ENCODE data around the gene ADAR.

The ADAR gene

DNA sequence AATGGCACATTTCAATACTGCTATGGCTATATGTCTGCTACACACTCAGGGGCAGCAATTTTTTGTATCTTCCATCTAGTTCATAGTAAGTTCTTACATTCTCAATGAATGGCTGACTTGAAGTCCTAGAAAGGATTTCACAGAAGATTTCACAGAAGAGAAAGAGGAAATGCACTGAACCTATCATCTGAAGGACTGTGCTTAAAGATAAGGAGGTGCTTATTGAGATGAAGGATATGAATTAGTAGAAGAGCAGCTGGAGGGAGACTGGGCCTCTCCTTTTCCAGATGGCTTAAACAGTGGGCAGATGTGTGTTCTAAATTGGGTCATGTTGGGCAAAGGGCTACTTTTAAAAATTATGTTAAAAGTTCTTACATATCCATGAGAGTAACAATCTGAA is 14.6 kb downstream of the ADAR start:
- no peak overlapping the region for H3K4me3 ChIP-seq (ENCODE audit: low read depth, low read length)
- no peaks in the 10 kb centered on the region for H3K4me1 ChIP-seq (ENCODE audit: control insufficient read depth, insufficient read depth, low read length)
- no peak overlapping the region for H3K9ac ChIP-seq (ENCODE audit: low read depth, low read length)
- no peaks in the 10 kb centered on the region for H3K27me3 ChIP-seq (ENCODE audit: control insufficient read depth, insufficient read depth, low read length)
- H3K9me3 ChIP-seq (ENCODE audit: control insufficient read depth, insufficient read depth, low read length): no peaks in the 10 kb centered on the region
- H3K36me3 ChIP-seq (ENCODE audit: control insufficient read depth, insufficient read depth, low read length): peaks cover 61% of the 10 kb centered on the region

DNA sequence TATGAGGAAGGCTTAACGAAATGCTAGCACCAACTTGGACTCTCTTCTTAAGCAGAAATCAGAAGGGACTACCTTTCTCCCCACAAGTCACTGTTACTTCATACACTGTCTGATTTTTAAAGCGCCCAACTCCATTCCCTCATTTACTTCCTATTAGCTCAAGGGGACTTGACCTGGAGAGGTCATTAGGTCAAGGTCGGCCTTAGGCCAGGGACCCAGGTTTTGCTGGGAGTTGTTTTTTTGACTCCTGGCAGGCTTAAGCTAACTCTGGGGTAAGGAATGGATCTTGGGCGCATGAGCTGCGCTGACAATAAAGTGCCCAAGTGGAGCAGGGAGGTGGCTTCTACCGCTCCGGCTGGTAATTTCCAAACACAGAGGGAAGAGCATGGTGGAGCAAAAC is 16.8 kb downstream of the ADAR start:
- Histone ChIP-seq H3K9ac (ENCODE audit: low read depth, low read length) (no peak overlapping the region), H3K9me3 (ENCODE audit: control insufficient read depth, insufficient read depth, low read length) (no peaks in the 10 kb centered on the region), H3K27me3 (ENCODE audit: control insufficient read depth, insufficient read depth, low read length) (no peaks in the 10 kb centered on the region), H3K4me1 (ENCODE audit: control insufficient read depth, insufficient read depth, low read length) (no peaks in the 10 kb centered on the region), H3K36me3 (ENCODE audit: control insufficient read depth, insufficient read depth, low read length) (peaks cover 59% of the 10 kb centered on the region), H3K4me3 (ENCODE audit: low read depth, low read length) (no peak overlapping the region)

DNA sequence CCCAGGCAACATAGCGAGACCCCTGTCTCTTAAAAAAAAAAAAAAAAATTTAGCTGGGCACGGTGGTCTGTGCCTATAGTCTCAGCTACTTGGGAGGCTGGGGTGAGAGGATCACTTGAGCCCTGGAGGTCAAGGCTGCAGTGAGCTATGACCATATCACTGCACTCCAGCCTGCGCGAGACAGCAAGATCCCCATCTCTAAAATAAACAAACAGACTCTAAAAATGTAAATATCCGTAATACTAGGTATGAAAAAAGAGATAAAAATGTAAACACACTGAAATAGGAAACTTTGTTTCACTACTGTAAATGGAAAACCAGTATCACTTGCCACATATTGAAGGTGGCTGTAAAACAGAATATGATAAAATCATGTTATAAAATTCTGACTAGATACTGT is 17.2 kb downstream of the ADAR start:
- peaks cover 60% of the 10 kb centered on the region for H3K36me3 ChIP-seq (ENCODE audit: control insufficient read depth, insufficient read depth, low read length)
- no peaks in the 10 kb centered on the region for H3K27me3 ChIP-seq (ENCODE audit: control insufficient read depth, insufficient read depth, low read length)
- no peak overlapping the region for H3K9ac ChIP-seq (ENCODE audit: low read depth, low read length)
- no peak overlapping the region for H3K4me3 ChIP-seq (ENCODE audit: low read depth, low read length)
- H3K9me3 ChIP-seq (ENCODE audit: control insufficient read depth, insufficient read depth, low read length): no peaks in the 10 kb centered on the region
- H3K4me1 ChIP-seq (ENCODE audit: control insufficient read depth, insufficient read depth, low read length): no peaks in the 10 kb centered on the region

DNA sequence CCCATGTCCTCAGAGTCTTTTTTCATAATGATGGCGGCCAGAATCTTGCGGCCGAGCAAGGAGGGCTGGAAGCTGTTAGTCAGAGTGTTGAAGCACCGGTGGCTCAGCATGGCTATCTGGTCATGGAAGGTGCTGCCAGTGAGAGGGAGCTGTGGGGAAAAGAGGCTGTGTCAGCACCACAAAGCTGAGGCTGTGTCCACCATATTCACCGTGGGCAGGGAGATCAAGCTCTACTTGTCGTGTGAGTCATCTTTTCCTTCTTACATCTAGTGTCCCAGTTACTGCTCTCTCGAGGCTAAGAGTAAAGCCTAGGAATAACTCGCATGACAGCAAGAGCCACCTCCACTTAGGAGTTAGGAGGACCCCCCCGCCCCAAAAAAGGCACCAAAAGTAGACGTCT is 18.2 kb downstream of the ADAR start:
- H3K9ac ChIP-seq (ENCODE audit: low read depth, low read length): no peak overlapping the region
- peaks cover 63% of the 10 kb centered on the region for H3K36me3 ChIP-seq (ENCODE audit: control insufficient read depth, insufficient read depth, low read length)
- H3K27me3 ChIP-seq (ENCODE audit: control insufficient read depth, insufficient read depth, low read length): no peaks in the 10 kb centered on the region
- H3K4me3 ChIP-seq (ENCODE audit: low read depth, low read length): no peak overlapping the region
- no peaks in the 10 kb centered on the region for H3K9me3 ChIP-seq (ENCODE audit: control insufficient read depth, insufficient read depth, low read length)
- no peaks in the 10 kb centered on the region for H3K4me1 ChIP-seq (ENCODE audit: control insufficient read depth, insufficient read depth, low read length)

DNA sequence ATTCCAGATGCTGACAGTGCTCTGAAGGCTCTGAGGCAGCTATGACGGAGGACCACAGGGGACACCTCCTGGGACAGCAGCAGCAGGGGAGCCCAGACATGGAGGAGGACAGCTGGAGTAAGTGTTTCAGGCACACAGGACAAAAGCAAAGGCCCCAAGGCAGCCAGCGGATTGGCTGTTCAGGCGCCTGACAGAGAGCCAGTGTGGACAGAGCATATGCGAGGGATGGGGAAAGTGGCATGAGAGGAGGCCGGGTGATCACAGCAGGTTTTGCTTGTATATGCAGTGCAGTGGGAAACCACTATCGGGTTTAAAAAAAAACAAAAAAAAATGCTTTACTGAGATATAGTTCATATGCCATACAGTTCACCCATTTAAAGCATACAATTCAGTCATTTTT is 21.3 kb downstream of the ADAR start:
- H3K36me3 ChIP-seq (ENCODE audit: control insufficient read depth, insufficient read depth, low read length): peaks cover 83% of the 10 kb centered on the region
- H3K4me1 ChIP-seq (ENCODE audit: control insufficient read depth, insufficient read depth, low read length): no peaks in the 10 kb centered on the region

DNA sequence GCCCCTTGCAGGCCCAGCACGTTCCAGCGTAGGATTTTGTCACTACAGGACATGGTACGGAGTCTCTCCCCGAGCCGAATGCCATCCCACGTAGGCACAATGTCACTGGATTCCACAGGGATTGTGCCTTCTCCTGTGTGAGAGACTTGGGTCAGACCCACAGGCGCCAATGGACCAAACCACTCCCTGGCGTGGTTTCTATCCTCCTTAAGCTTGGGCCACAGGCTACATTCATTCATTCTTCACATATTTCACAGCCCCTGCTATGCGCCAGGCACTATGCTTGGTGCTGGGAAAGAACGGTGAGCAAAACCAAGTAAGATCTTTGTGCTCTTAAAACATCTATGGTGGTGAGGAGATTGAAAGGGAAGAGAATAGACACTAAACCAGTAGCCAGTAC is 21.8 kb downstream of the ADAR start:
- Histone ChIP-seq H3K9me3 (ENCODE audit: control insufficient read depth, insufficient read depth, low read length) (no peaks in the 10 kb centered on the region), H3K9ac (ENCODE audit: low read depth, low read length) (no peak overlapping the region), H3K4me1 (ENCODE audit: control insufficient read depth, insufficient read depth, low read length) (no peaks in the 10 kb centered on the region), H3K27me3 (ENCODE audit: control insufficient read depth, insufficient read depth, low read length) (no peaks in the 10 kb centered on the region), H3K4me3 (ENCODE audit: low read depth, low read length) (no peak overlapping the region), H3K36me3 (ENCODE audit: control insufficient read depth, insufficient read depth, low read length) (peaks cover 83% of the 10 kb centered on the region)

More for the DNA sequence above, 21.3 kb downstream of the ADAR start:
- Histone ChIP-seq H3K9ac (ENCODE audit: low read depth, low read length) (no peak overlapping the region), H3K27me3 (ENCODE audit: control insufficient read depth, insufficient read depth, low read length) (no peaks in the 10 kb centered on the region), H3K9me3 (ENCODE audit: control insufficient read depth, insufficient read depth, low read length) (no peaks in the 10 kb centered on the region), H3K4me3 (ENCODE audit: low read depth, low read length) (no peak overlapping the region)

DNA sequence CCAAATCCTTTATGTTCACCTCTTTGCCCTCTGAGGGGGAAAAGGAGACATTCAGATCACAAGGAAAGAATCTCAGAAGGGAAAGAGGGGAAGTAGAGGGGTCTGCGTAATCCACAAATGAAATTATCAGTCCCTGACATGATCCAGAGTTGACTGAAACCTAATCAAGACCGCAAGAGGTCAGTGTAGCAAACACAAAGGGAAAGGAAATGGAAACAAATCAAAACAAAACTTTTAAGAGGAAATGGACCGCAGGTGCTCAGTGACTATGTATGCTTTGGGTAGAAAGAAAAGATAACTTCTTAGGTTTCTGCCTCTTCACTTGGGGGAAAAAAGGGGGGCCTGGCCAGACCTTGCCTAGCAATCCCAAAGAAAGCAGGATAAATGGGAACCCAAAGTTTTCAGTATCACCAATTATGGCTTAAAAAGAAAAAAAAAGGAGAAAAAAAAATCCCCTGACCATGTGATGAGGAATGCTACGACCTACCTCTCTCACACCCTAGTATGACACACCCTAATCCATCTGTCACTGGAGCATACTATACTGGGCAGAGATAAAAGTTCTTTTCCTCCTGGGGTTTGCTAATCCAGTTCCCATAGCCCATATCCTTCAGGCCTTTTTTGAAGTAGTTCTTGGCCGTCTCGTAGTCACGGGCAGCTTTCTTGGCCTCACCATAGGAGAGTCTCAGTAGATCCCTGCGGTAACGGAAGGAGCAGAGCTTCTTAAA is 23.6 kb downstream of the ADAR start:
- Histone ChIP-seq H3K4me1 (ENCODE audit: control insufficient read depth, insufficient read depth, low read length) (no peaks in the 10 kb centered on the region), H3K9me3 (ENCODE audit: control insufficient read depth, insufficient read depth, low read length) (no peaks in the 10 kb centered on the region), H3K9ac (ENCODE audit: low read depth, low read length) (no peak overlapping the region), H3K27me3 (ENCODE audit: control insufficient read depth, insufficient read depth, low read length) (no peaks in the 10 kb centered on the region), H3K4me3 (ENCODE audit: low read depth, low read length) (no peak overlapping the region), H3K36me3 (ENCODE audit: control insufficient read depth, insufficient read depth, low read length) (peaks cover 83% of the 10 kb centered on the region)

DNA sequence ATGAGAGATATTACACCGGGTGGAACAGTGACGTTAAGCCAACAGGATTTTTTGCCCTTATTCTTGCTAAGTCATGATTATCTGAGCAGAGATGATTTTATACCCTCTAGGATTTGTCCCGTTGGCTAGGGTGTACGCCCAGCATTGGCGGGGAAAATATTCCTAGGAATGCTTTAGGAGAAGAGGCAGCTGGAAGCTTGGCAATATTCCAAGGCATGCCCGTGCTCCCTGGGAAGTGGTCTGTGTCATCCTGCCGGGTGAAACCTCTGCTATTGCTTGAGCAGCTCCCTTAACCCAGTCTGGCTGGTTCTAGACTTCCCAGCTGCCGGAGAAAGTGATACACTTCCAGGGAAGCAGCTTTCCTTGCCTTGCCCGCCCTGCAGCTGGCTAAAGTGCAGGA is 24.2 kb downstream of the ADAR start:
- peaks cover 77% of the 10 kb centered on the region for H3K36me3 ChIP-seq (ENCODE audit: control insufficient read depth, insufficient read depth, low read length)
- H3K27me3 ChIP-seq (ENCODE audit: control insufficient read depth, insufficient read depth, low read length): no peaks in the 10 kb centered on the region
- no peaks in the 10 kb centered on the region for H3K4me1 ChIP-seq (ENCODE audit: control insufficient read depth, insufficient read depth, low read length)
- H3K4me3 ChIP-seq (ENCODE audit: low read depth, low read length): no peak overlapping the region
- no peaks in the 10 kb centered on the region for H3K9me3 ChIP-seq (ENCODE audit: control insufficient read depth, insufficient read depth, low read length)
- H3K9ac ChIP-seq (ENCODE audit: low read depth, low read length): no peak overlapping the region

DNA sequence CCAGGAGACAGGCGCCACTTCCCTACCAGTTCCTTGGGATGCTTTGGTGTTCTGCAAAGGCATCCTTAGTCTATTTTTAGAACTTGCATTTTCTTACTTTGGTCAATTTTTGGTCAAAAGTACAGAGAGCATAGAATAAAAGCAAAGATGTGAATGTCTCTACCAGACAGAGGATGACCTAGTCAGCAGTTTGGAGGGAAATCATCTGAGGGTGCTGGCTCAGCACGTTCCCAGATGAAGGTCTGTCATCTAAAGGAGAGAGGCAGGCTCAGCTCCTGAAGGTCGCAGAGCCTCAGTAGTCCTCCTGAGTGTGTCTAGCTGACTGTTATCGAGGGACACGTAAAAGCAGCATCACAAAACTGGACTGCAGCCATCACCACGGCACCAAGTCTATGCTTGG is 25.1 kb downstream of the ADAR start:
- Histone ChIP-seq H3K4me3 (ENCODE audit: low read depth, low read length) (no peak overlapping the region), H3K9me3 (ENCODE audit: control insufficient read depth, insufficient read depth, low read length) (no peaks in the 10 kb centered on the region), H3K4me1 (ENCODE audit: control insufficient read depth, insufficient read depth, low read length) (no peaks in the 10 kb centered on the region), H3K9ac (ENCODE audit: low read depth, low read length) (no peak overlapping the region), H3K36me3 (ENCODE audit: control insufficient read depth, insufficient read depth, low read length) (peaks cover 77% of the 10 kb centered on the region), H3K27me3 (ENCODE audit: control insufficient read depth, insufficient read depth, low read length) (no peaks in the 10 kb centered on the region)

DNA sequence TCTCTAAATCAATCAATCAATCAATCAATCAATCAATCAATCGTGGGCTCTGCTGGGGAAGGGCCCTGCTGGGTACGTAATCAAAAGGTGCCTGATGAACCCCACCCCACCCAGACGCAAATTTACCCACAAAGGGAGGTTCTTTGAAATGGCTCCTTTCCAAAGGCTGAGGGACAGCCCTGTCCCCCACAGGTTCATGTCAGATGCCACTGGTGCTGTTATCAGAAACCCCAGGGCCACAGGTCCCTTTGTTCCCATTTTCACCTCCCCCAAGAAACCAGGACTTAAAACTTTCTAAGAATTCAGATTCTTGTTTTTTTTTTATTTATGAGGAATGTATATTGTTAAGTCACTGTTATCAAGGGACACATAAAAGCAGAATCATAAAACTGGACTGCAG is 26.2 kb downstream of the ADAR start:
- Histone ChIP-seq H3K9me3 (ENCODE audit: control insufficient read depth, insufficient read depth, low read length) (no peaks in the 10 kb centered on the region), H3K36me3 (ENCODE audit: control insufficient read depth, insufficient read depth, low read length) (peaks cover 72% of the 10 kb centered on the region), H3K9ac (ENCODE audit: low read depth, low read length) (no peak overlapping the region), H3K27me3 (ENCODE audit: control insufficient read depth, insufficient read depth, low read length) (no peaks in the 10 kb centered on the region), H3K4me1 (ENCODE audit: control insufficient read depth, insufficient read depth, low read length) (no peaks in the 10 kb centered on the region), H3K4me3 (ENCODE audit: low read depth, low read length) (no peak overlapping the region)

DNA sequence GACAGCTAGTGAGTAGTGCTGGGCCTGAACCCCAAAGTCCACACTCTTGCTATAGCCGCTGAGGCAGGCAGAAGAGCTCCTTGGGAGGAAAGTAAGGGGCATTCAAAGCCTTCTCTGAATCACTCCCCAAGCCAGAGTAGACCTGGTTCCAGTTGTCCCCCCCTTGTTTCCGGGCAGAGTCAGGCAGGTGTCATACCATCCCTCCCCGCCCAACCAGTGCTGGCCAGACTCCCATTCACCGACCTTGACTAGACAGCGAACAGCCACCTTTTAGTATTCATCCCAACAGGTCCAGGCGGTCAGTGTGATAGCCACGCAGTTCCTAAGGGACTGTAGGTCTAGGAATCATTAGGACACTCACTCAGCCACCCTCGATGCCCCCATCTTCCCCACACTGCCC is 28.6 kb downstream of the ADAR start:
- no peaks in the 10 kb centered on the region for H3K4me1 ChIP-seq (ENCODE audit: control insufficient read depth, insufficient read depth, low read length)
- H3K9ac ChIP-seq (ENCODE audit: low read depth, low read length): no peak overlapping the region
- H3K36me3 ChIP-seq (ENCODE audit: control insufficient read depth, insufficient read depth, low read length): peaks cover 52% of the 10 kb centered on the region
- H3K4me3 ChIP-seq (ENCODE audit: low read depth, low read length): no peak overlapping the region
- H3K9me3 ChIP-seq (ENCODE audit: control insufficient read depth, insufficient read depth, low read length): no peaks in the 10 kb centered on the region
- H3K27me3 ChIP-seq (ENCODE audit: control insufficient read depth, insufficient read depth, low read length): no peaks in the 10 kb centered on the region

DNA sequence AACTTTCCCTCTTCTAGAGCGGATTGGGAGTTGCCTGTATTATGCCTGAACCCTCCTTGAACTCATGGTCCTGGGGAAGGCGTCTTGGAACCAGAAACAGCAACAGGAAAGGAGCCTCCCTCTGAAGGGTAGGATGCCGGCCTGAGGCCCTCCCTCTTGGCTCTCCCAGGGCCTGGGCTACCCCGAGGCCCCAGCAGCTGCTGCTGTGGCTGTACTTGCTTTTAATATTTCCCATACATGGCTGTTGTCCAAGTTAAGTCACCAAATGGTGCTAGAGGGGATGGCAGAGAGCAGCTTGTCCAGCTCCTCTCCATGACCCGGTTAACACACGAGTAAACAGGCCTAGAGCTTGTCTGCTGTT is 29.9 kb downstream of the ADAR start:
- Histone ChIP-seq H3K4me1 (ENCODE audit: control insufficient read depth, insufficient read depth, low read length) (peaks cover 3% of the 10 kb centered on the region), H3K4me3 (ENCODE audit: low read depth, low read length) (no peak overlapping the region), H3K9ac (ENCODE audit: low read depth, low read length) (no peak overlapping the region), H3K27me3 (ENCODE audit: control insufficient read depth, insufficient read depth, low read length) (no peaks in the 10 kb centered on the region), H3K36me3 (ENCODE audit: control insufficient read depth, insufficient read depth, low read length) (peaks cover 38% of the 10 kb centered on the region), H3K9me3 (ENCODE audit: control insufficient read depth, insufficient read depth, low read length) (no peaks in the 10 kb centered on the region)
